Prostate gland (tissue), 2 donors: ENCODE results near the gene PDSS1. TPM values are rescaled to one million over a fixed set of nuclear protein-coding genes. Genes with fewer than 3 reads are reported as not detected.

Experiments used
- DNase-seq: peaks from one replicate; pipeline ENCODE4 v3.0.0-alpha.2; 2019; ENCODE audit warnings: low spot score
- H3K27ac ChIP-seq, 2 donors: fragments of 200-600 bp; sonication (generic); 2 replicates each; pipeline ENCODE4 v1.5.1; 2017 to 2019
- H3K27me3 ChIP-seq: fragments of 200-600 bp; sonication (generic); replicated peaks from 2 replicates; pipeline ENCODE4 v1.5.1; 2019; ENCODE audit not compliant: insufficient read depth
- H3K36me3 ChIP-seq, 2 donors: fragments of 200-600 bp; sonication (generic); 1 replicate in 1 of 2; 2 replicates in 1 of 2; pipeline versions ENCODE4 v1.5.1 to v1.8.1; 2017 to 2019
- H3K4me1 ChIP-seq: fragments of 200-600 bp; sonication (generic); replicated peaks from 2 replicates; pipeline ENCODE4 v1.5.1; 2019
- H3K4me3 ChIP-seq, 2 donors: fragments of 200-600 bp; sonication (generic); 2 replicates each; pipeline ENCODE4 v1.5.1; 2017 to 2019
- H3K9me3 ChIP-seq: fragments of 200-600 bp; sonication (generic); 2 replicates; pipeline ENCODE4 v1.5.1; 2017
- POLR2A ChIP-seq: fragments of 450-650 bp; IDR thresholded peaks from one replicate; pipeline ENCODE4 v1.6.1; 2016; ENCODE audit warnings: antibody characterized with exemption, mild to moderate bottlenecking
- POLR2AphosphoS5 ChIP-seq: sonication (generic); formaldehyde crosslinking; IDR thresholded peaks from one replicate; pipeline ENCODE4 v1.6.1; 2017; ENCODE audit warnings: antibody characterized with exemption
- WGBS: methylation state at CpG from one replicate; pipeline ENCODE4 v1.1.5; 2018; 5-methylcytosine and 5-hydroxymethylcytosine counted together
- intact Hi-C: fragments of 100-400 bp; cut with DNase I; formaldehyde crosslinking; loops from one replicate; pipeline ENCODE4 v1.14.2; 2022
- total RNA-seq, 2 donors: library from RNA; depleted of rRNA; stranded (reverse); fragments of >200 nt; gene quantifications; one replicate each; pipeline ENCODE4 v1.1.0, GENCODE V29; 2016
- TF ChIP-seq, protein P1 (sequence below), 4 experiments: fragments of 200-600 bp in 2 of 4; fragments of 450-650 bp in 2 of 4; sonication (generic) in 2 of 4; IDR thresholded peaks; 1 replicate in 3 of 4; 2 replicates in 1 of 4; pipeline ENCODE4 v1.5.1; 2016 to 2019; ENCODE audit warnings: antibody characterized with exemption in 4 of 4, mild to moderate bottlenecking in 2 of 4, moderate library complexity in 2 of 4

The PDSS1 gene
- total RNA-seq, 2 donors from 2014 or later, result 2.8 to 6.8 TPM

DNA sequence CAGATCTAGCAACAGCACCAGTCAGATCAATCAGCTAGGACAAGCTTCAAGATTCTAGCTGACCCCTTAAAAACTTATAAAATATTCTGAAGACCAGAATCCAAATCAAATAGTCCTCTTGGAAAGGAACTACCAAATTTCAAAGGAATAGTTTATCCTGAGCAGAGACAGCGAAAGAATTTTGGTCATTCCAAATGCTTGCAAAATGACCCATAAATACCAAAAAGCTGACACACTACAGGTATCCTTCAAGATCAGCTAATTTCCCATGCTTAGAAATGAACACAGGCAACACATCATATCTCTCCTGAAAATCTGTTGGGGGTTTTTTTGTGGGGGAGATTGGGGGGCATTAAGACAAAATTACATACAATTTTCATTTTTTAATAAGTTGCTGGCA lies 78.8 kb downstream of the PDSS1 start:
- 94% methylated on average over 1 of the region's 1 CpG for WGBS

DNA sequence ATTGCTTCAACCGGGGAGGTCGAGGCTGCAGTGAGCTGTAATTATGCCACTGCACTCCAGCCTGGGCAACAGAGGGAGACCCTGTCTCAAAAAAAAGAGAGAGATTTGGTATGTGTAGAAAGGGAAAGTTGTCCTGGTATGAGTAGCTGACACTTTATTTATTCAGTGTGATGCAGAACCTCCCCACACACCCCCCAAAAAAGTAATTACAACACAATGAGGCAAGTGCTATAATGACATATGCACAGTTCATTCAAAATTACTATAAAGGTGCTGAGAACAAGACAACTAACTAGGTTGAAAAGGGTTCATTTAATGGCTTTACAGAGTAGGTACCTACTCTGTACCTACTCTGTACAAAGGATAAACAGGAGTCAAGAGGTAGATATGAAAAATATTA lies 80.2 kb downstream of the PDSS1 start:
- H3K36me3 ChIP-seq, result no peaks in the 10 kb centered on the region
- TF ChIP-seq, protein P1, sequence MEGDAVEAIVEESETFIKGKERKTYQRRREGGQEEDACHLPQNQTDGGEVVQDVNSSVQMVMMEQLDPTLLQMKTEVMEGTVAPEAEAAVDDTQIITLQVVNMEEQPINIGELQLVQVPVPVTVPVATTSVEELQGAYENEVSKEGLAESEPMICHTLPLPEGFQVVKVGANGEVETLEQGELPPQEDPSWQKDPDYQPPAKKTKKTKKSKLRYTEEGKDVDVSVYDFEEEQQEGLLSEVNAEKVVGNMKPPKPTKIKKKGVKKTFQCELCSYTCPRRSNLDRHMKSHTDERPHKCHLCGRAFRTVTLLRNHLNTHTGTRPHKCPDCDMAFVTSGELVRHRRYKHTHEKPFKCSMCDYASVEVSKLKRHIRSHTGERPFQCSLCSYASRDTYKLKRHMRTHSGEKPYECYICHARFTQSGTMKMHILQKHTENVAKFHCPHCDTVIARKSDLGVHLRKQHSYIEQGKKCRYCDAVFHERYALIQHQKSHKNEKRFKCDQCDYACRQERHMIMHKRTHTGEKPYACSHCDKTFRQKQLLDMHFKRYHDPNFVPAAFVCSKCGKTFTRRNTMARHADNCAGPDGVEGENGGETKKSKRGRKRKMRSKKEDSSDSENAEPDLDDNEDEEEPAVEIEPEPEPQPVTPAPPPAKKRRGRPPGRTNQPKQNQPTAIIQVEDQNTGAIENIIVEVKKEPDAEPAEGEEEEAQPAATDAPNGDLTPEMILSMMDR (IDR thresholded peaks at IDR 0.05), result no peak
- TF ChIP-seq POLR2A (no peak), POLR2AphosphoS5 (no peak)
- no peak for DNase-seq
- intact Hi-C loops, result no loop called here
- H3K9me3 ChIP-seq, result no peaks in the 10 kb centered on the region
- H3K27me3 ChIP-seq, result no peaks in the 10 kb centered on the region
- no peak overlapping the region for H3K27ac ChIP-seq
- H3K4me1 ChIP-seq, result no peaks in the 10 kb centered on the region
- WGBS, result 76% methylated on average over 2 of the region's 2 CpGs
- no peak overlapping the region for H3K4me3 ChIP-seq

More for the DNA sequence above, 78.8 kb downstream of the PDSS1 start:
- no peaks in the 10 kb centered on the region for H3K27me3 ChIP-seq
- H3K36me3 ChIP-seq, result no peaks in the 10 kb centered on the region
- H3K27ac ChIP-seq, result no peak overlapping the region
- no peak for DNase-seq
- H3K4me3 ChIP-seq, result no peak overlapping the region
- intact Hi-C loops, result no loop called here
- no peaks in the 10 kb centered on the region for H3K9me3 ChIP-seq
- TF ChIP-seq POLR2AphosphoS5, result no peak
- no peak for TF ChIP-seq POLR2A
- TF ChIP-seq, protein P1 (IDR thresholded peaks at IDR 0.05), result no peak
- H3K4me1 ChIP-seq, result no peaks in the 10 kb centered on the region

DNA sequence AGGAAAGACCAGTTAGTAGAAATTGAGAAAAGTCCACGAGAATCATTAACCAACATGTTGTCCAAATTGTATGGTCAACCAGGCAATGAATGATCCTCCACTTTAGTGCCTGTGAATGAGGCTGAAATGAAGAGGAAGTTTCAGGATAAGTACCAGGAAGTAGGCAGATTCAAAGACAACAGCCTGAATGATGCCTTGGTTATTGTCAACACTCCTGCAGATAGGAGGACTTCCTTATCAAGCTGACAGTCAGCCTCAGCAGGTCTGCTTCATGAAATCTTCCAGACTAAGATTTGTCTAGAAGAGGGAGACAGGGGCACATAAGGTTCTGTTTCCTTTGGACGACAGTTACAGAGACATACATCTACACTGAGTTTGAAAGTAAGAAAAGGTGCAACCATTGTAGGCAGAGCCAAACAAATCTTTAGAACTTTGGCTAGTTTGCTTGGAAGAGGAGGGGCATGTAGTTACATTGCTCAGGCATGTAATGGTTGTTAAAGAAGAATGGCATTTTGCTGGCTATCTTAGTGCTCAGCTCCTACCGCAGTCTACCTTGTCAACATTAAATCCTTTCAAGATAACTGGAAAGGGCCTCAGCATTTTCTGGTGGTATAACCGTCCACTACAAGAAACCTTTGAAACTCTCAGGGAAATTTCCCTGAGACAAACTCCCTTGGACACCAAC lies 81.8 kb downstream of the PDSS1 start:
- H3K4me1 ChIP-seq, result no peaks in the 10 kb centered on the region
- no peaks in the 10 kb centered on the region for H3K36me3 ChIP-seq
- H3K9me3 ChIP-seq, result no peaks in the 10 kb centered on the region
- H3K4me3 ChIP-seq, result no peak overlapping the region
- 54% methylated on average over 4 of the region's 4 CpGs for WGBS
- no peak overlapping the region for H3K27ac ChIP-seq
- intact Hi-C loops, result no loop called here
- TF ChIP-seq POLR2A, result no peak
- TF ChIP-seq POLR2AphosphoS5, result no peak
- TF ChIP-seq, protein P1 (IDR thresholded peaks at IDR 0.05), result no peak
- H3K27me3 ChIP-seq, result no peaks in the 10 kb centered on the region
- DNase-seq, result no peak

DNA sequence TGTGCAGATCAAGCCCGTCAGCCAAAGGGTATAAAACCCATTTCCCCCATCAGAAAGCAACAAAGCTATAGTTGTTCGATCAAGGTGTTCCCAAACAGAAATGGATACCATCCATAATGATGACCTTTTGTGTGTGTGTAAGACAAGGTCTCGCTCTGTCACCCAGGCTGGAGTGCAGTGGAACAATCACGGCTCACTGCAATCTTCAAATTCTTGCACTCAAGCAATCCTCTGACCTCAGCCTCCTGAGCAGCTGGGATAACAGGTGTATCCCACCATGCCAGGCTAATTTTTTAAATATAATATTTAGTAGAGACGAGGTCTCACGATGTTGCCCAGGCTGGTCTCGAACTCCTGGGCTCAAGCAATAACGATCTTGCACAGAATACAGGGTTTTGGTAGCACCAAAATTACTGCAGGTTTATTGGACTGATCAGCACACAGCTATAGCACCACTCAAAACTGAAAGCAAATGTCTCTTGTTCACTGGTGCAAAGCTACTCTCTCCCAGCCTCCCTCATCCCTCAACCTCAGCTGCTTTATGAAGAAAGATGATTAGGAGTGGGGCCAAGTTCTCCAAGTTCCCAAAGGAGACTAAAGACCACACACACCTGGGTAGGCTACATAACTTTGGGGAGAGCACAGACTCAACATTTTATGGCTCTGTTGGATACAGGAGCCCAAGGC lies 82.7 kb downstream of the PDSS1 start:
- no peak for DNase-seq
- TF ChIP-seq, protein P1 (IDR thresholded peaks at IDR 0.05), result no peak
- no peak for TF ChIP-seq POLR2AphosphoS5
- no peak for TF ChIP-seq POLR2A
- intact Hi-C loops, result no loop called here
- Histone ChIP-seq H3K4me3 (no peak overlapping the region), H3K36me3 (no peaks in the 10 kb centered on the region), H3K9me3 (no peaks in the 10 kb centered on the region), H3K27ac (no peak overlapping the region), H3K4me1 (peaks cover 3% of the 10 kb centered on the region), H3K27me3 (no peaks in the 10 kb centered on the region)
- 86% methylated on average over 8 of the region's 8 CpGs for WGBS
